Activated T-helper 2 cell treated with anti-CD3 and anti-CD28 coated beads, Interferon-gamma antibody, Interleukin-2, Interleukin-4, amounts not matched to agents 10 μg/mL and 5 μg/mL and 100 μg/mL, durations not matched to agents 14 hours and 24 hours and 36 hours (primary cell): ENCODE measurements around the gene LYST. TPM values are rescaled to one million over a fixed set of nuclear protein-coding genes. Genes with fewer than 3 reads are reported as not detected.
"Not testable (repeated sequence)": the region's sequence is repeated elsewhere in the genome, so short reads cannot be mapped to it uniquely, and the experiment has no call there.

Experiments
- DNase-seq: peaks from one replicate; pipeline ENCODE4 v3.0.0; 2021; ENCODE audit warnings: low spot score
- H3K27ac Mint-ChIP-seq: one replicate; pipeline ENCODE4 v1.8.0; 2021; ENCODE audit warnings: mixed read lengths
- H3K27me3 Mint-ChIP-seq: one replicate; pipeline ENCODE4 v1.8.0; 2021; ENCODE audit warnings: low read depth, mixed read lengths
- H3K36me3 Mint-ChIP-seq: one replicate; pipeline ENCODE4 v1.8.0; 2021; ENCODE audit warnings: low read depth, mixed read lengths
- H3K4me1 Mint-ChIP-seq: one replicate; pipeline ENCODE4 v1.8.0; 2021; ENCODE audit warnings: low read depth, mixed read lengths
- H3K4me3 Mint-ChIP-seq: one replicate; pipeline ENCODE4 v1.8.0; 2021; ENCODE audit warnings: low read depth, mild to moderate bottlenecking, moderate library complexity, mixed read lengths
- H3K9me3 Mint-ChIP-seq: one replicate; pipeline ENCODE4 v1.8.0; 2021; ENCODE audit warnings: mixed read lengths
- intact Hi-C: fragments of 100-400 bp; cut with micrococcal nuclease; formaldehyde crosslinking; loops from one replicate; pipeline ENCODE4 v1.15.1; 2023
- total RNA-seq: library from RNA; stranded (reverse); gene quantifications from 2 replicates; pipeline ENCODE4 v1.2.3, GENCODE V29; 2022

The LYST gene
- total RNA-seq = 98.6 and 110 TPM in 2 replicates

- DNase-seq = peak; percentile 52
- intact Hi-C loops = loop anchor here (5.0 kb wide), 2 partner anchors 531 to 539 kb away; partner anchors contain the start of genes ARID4B and GGPS1
- peak within 1 kb of the TSS; percentile 99 for H3K27ac Mint-ChIP-seq
- H3K4me3 Mint-ChIP-seq = peak within 1 kb of the TSS; percentile 98
- peaks cover 48% of the 10 kb centered on the region for H3K36me3 Mint-ChIP-seq
- H3K9me3 Mint-ChIP-seq = no peaks in the 10 kb centered on the region
- peaks cover 53% of the 10 kb centered on the region for H3K4me1 Mint-ChIP-seq
- H3K27me3 Mint-ChIP-seq = no peaks in the 10 kb centered on the region
Observed at GRCh38 chr1:235866205-235866912, at the start of gene LYST. Gene LYST (minus strand): TSS chr1:235866906. CDS start chr1:235830417, 36,489 bp downstream.

- H3K9me3 Mint-ChIP-seq, DNase-seq, intact Hi-C loops: not testable (repeated sequence)
Observed at GRCh38 chr1:235915489-235915888, 48.8 kb upstream of the LYST start.

GRCh38 chr1:235913311-235913710, 46.6 kb upstream of the LYST start:
- H3K27me3 Mint-ChIP-seq = no peaks in the 10 kb centered on the region
- peaks cover 41% of the 10 kb centered on the region for H3K4me1 Mint-ChIP-seq
- no peaks in the 10 kb centered on the region for H3K9me3 Mint-ChIP-seq
- intact Hi-C loops = no loop called here
- no peak overlapping the region for H3K27ac Mint-ChIP-seq
- H3K4me3 Mint-ChIP-seq = no peak overlapping the region
- no peaks in the 10 kb centered on the region for H3K36me3 Mint-ChIP-seq
- DNase-seq = no peak

More at GRCh38 chr1:235915489-235915888, 48.8 kb upstream of the LYST start:
- H3K4me3 Mint-ChIP-seq, H3K36me3 Mint-ChIP-seq, H3K27ac Mint-ChIP-seq, H3K27me3 Mint-ChIP-seq: not testable (repeated sequence)
- peaks cover 35% of the 10 kb centered on the region for H3K4me1 Mint-ChIP-seq

- DNase-seq = no peak
- Mint-ChIP-seq H3K4me3 (no peak overlapping the region), H3K4me1 (peaks cover 40% of the 10 kb centered on the region), H3K9me3 (no peaks in the 10 kb centered on the region), H3K36me3 (no peaks in the 10 kb centered on the region), H3K27me3 (peaks cover 6% of the 10 kb centered on the region), H3K27ac (no peak overlapping the region)
- intact Hi-C loops = no loop called here
Observed at GRCh38 chr1:235911876-235912275, 45.2 kb upstream of the LYST start.

- no peaks in the 10 kb centered on the region for H3K9me3 Mint-ChIP-seq
- H3K27ac Mint-ChIP-seq = no peak overlapping the region
- DNase-seq = no peak
- H3K4me3 Mint-ChIP-seq = no peak overlapping the region
- H3K4me1 Mint-ChIP-seq = peaks cover 39% of the 10 kb centered on the region
- no peaks in the 10 kb centered on the region for H3K36me3 Mint-ChIP-seq
- intact Hi-C loops = no loop called here
- H3K27me3 Mint-ChIP-seq = peaks cover 8% of the 10 kb centered on the region
Observed at GRCh38 chr1:235911300-235911662, 44.6 kb upstream of the LYST start.

GRCh38 chr1:235910357-235911299, 43.9 kb upstream of the LYST start:
- intact Hi-C loops = loop anchor here (1.0 kb wide), 4 partner anchors 22 to 89 kb away; no protein-coding TSS in a partner anchor
- Mint-ChIP-seq H3K36me3 (no peaks in the 10 kb centered on the region), H3K4me3 (no peak overlapping the region), H3K9me3 (no peaks in the 10 kb centered on the region), H3K4me1 (peaks cover 38% of the 10 kb centered on the region), H3K27me3 (peaks cover 8% of the 10 kb centered on the region), H3K27ac (peak overlapping the region; percentile 86)
- DNase-seq = no peak

GRCh38 chr1:235908742-235909520, 42.2 kb upstream of the LYST start:
- peaks cover 8% of the 10 kb centered on the region for H3K27me3 Mint-ChIP-seq
- H3K4me3 Mint-ChIP-seq = no peak overlapping the region
- H3K27ac Mint-ChIP-seq = no peak overlapping the region
- H3K36me3 Mint-ChIP-seq = no peaks in the 10 kb centered on the region
- no peaks in the 10 kb centered on the region for H3K9me3 Mint-ChIP-seq
- intact Hi-C loops = no loop called here
- no peak for DNase-seq
- H3K4me1 Mint-ChIP-seq = peaks cover 38% of the 10 kb centered on the region

GRCh38 chr1:235907897-235908240, 41.2 kb upstream of the LYST start:
- Mint-ChIP-seq H3K4me3 (no peak overlapping the region), H3K27ac (no peak overlapping the region), H3K9me3 (no peaks in the 10 kb centered on the region), H3K27me3 (peaks cover 8% of the 10 kb centered on the region), H3K4me1 (peaks cover 38% of the 10 kb centered on the region), H3K36me3 (no peaks in the 10 kb centered on the region)
- DNase-seq = no peak
- intact Hi-C loops = no loop called here

GRCh38 chr1:235907187-235907896, 40.6 kb upstream of the LYST start:
- DNase-seq = no peak
- Mint-ChIP-seq H3K27ac (no peak overlapping the region), H3K9me3 (no peaks in the 10 kb centered on the region), H3K4me3 (no peak overlapping the region), H3K27me3 (peaks cover 8% of the 10 kb centered on the region), H3K36me3 (no peaks in the 10 kb centered on the region), H3K4me1 (peaks cover 38% of the 10 kb centered on the region)
- intact Hi-C loops = no loop called here

GRCh38 chr1:235906436-235906835, 39.7 kb upstream of the LYST start:
- Mint-ChIP-seq H3K9me3 (no peaks in the 10 kb centered on the region), H3K27me3 (peaks cover 8% of the 10 kb centered on the region), H3K27ac (no peak overlapping the region), H3K4me3 (no peak overlapping the region), H3K36me3 (no peaks in the 10 kb centered on the region), H3K4me1 (peaks cover 35% of the 10 kb centered on the region)
- intact Hi-C loops = no loop called here
- no peak for DNase-seq

- H3K9me3 Mint-ChIP-seq, H3K4me3 Mint-ChIP-seq, DNase-seq, H3K27ac Mint-ChIP-seq, H3K27me3 Mint-ChIP-seq, intact Hi-C loops, H3K36me3 Mint-ChIP-seq: not testable (repeated sequence)
- H3K4me1 Mint-ChIP-seq = peaks cover 17% of the 10 kb centered on the region
Observed at GRCh38 chr1:235903809-235904208, 37.1 kb upstream of the LYST start.
